GM21576 (cell line): ENCODE measurements around the gene RAB9A.
"Not testable (repeated sequence)": the region's sequence is repeated elsewhere in the genome, so short reads cannot be mapped to it uniquely, and the experiment has no call there.

ENCODE experiments used
- ATAC-seq: cut with Tn5 transposase; IDR thresholded peaks from one replicate; pipeline ENCODE4 v1.9.1; 2021; ENCODE audit warnings: mild to moderate bottlenecking, moderate library complexity; ENCODE audit not compliant: unreplicated experiment

RAB9A gene

GRCh38 chrX:13669246-13669737 lies 19.6 kb upstream of the RAB9A start:
- ATAC-seq = peak; percentile 83

- not testable (repeated sequence) for ATAC-seq
These were observed 19.2 kb upstream of the RAB9A start for GRCh38 chrX:13669755-13670154.

GRCh38 chrX:13670197-13670596 lies 18.7 kb upstream of the RAB9A start:
- no peak for ATAC-seq

GRCh38 chrX:13673016-13673415 lies 15.9 kb upstream of the RAB9A start:
- ATAC-seq = no peak

GRCh38 chrX:13676885-13677284 lies 12.0 kb upstream of the RAB9A start:
- ATAC-seq = no peak

- not testable (repeated sequence) for ATAC-seq
These were observed 9.2 kb upstream of the RAB9A start for GRCh38 chrX:13679700-13680099.

- ATAC-seq = no peak
These were observed 7.3 kb upstream of the RAB9A start for GRCh38 chrX:13681595-13681994.

- no peak for ATAC-seq
These were observed 4.6 kb upstream of the RAB9A start for GRCh38 chrX:13684361-13684760.

- no peak for ATAC-seq
These were observed 3.7 kb upstream of the RAB9A start for GRCh38 chrX:13685126-13685763.

- ATAC-seq = no peak
These were observed 1.7 kb upstream of the RAB9A start for GRCh38 chrX:13687203-13687602.

- no peak for ATAC-seq
These were observed 457 bp upstream of the RAB9A start for GRCh38 chrX:13688384-13688957.

GRCh38 chrX:13689741-13690211 lies 848 bp downstream of the RAB9A start:
- no peak for ATAC-seq

- no peak for ATAC-seq
These were observed 1.9 kb downstream of the RAB9A start for GRCh38 chrX:13690836-13691235.

- ATAC-seq = no peak
These were observed 3.0 kb downstream of the RAB9A start for GRCh38 chrX:13691841-13692371.

- no peak for ATAC-seq
These were observed 3.9 kb downstream of the RAB9A start for GRCh38 chrX:13692771-13693231.

- no peak for ATAC-seq
These were observed 4.5 kb downstream of the RAB9A start for GRCh38 chrX:13693341-13693961.

GRCh38 chrX:13694359-13694758 lies 5.4 kb downstream of the RAB9A start:
- no peak for ATAC-seq

- ATAC-seq = no peak
These were observed 6.1 kb downstream of the RAB9A start for GRCh38 chrX:13694983-13695382.

- no peak for ATAC-seq
These were observed 6.7 kb downstream of the RAB9A start for GRCh38 chrX:13695601-13696115.

- ATAC-seq = peak; percentile 39
These were observed 8.5 kb downstream of the RAB9A start for GRCh38 chrX:13697455-13697854.

- no peak for ATAC-seq
These were observed 9.0 kb downstream of the RAB9A start for GRCh38 chrX:13697976-13698375.

GRCh38 chrX:13698432-13698831 lies 9.5 kb downstream of the RAB9A start:
- no peak for ATAC-seq
